HG02870 (cell line): Measurements from ENCODE around the gene AMDHD2.
A peak's percentile ranks its signal among the peaks of the same experiment; 100 is the strongest.

Experiments used
- ATAC-seq: cut with Tn5 transposase; IDR thresholded peaks from one replicate; pipeline ENCODE4 v1.9.1; 2021; ENCODE audit warnings: mild to moderate bottlenecking, moderate library complexity; ENCODE audit not compliant: unreplicated experiment

Gene AMDHD2

DNA sequence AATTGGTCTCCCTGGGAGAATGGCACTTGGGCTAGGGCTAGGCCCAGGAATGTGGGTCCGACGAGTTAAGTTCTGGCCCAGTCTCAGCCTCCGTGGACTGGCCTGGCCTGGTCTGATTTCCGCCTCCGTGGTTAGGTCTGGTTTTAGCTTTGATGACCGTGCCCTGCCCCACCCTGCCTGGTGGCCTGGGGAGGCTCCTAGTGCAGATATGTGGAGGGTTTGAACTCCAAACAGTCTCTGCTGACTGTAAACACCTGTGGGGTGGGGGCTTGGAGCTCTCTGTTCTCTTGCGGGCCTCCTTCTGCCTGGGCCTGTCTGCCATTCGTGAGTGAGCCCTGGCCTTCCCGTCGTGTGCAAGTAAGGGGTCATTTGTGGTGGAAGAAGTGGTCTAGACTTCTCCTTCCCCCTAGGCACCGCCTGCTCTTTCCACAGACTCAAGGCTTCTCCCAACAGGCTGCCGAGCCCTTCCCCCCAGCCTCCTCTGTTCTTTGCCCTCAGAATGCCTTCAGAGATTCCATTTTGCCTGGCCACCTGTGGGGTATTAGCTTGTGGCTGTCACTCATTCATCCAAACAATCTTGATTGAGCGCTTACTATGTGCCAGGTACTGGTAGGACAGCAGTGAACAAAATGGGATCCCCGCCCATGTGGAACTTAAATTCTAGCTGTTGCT, 4.9 kb upstream of the AMDHD2 start:
- ATAC-seq, result no peak

DNA sequence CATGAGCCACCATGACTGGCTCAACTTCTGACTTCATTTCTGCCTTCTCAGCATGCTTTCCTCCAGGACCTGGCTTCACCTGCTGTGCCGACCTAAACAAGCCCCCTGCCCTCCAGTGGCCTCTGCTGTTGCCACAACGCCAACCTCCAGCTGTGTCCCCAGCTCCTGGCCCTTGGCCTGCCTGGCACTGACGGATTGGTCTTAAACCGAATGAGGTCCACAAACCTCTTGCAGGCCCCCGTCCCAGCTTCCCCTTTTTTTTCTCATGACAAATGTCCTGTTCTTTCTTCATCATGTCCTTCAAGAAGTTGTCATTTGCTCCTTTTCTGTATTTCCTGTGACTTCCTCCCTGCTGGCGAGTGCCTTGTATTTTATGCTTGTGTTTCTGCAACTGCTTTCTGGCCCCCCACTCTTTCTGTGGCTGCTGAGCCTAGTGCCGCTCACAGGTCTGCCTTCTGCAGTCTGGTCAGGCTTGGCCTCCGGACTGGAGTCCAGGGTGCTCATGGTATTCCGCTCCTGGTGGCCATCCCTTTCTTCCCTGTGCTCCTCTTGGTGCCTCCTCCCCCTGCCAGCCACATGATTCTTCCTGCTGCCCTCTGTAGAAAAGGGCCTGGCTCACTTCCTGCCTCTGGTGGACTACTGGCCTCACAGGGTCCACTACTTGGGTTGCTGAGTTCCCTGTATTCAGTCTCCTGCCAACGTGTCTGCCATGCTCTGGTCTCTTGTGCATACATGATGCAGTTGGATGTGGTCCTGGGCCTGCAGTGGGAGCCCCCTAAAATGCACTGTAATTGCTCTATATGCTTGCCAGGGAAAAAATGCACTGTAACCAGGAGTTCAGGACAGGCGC, 3.6 kb upstream of the AMDHD2 start:
- ATAC-seq, result no peak

DNA sequence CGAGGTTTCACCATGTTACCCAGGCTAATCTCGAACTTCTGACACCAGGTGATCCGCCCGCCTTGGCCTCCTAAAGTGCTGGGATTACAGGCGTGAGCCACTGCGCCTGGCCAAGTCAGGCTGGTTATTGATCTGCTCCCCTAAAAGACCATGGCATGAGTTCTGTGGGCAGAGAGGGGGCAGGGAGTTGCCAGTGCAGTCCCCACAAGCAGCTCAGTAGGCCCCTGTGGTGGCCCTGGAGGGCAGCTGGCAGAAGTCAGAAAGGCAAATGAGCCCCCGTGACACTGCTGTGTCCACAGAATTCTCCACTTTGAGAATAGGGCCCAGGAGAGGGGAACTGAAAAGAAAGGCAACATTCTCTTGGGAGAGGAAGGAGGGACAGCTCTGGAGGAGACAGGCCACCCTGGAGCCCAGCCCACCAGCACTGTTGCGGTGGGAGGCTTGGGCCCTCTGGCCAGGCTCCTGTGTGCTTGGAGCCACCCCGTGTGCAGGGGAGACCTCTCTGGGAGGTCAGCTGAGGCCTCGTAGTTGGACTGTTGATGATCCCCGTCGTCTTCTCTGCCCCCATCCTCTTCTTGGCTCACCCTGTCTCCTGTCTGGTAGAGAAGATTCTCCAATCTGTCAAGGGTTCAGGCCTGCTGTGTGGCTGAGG, 2.1 kb upstream of the AMDHD2 start:
- ATAC-seq, result no peak

DNA sequence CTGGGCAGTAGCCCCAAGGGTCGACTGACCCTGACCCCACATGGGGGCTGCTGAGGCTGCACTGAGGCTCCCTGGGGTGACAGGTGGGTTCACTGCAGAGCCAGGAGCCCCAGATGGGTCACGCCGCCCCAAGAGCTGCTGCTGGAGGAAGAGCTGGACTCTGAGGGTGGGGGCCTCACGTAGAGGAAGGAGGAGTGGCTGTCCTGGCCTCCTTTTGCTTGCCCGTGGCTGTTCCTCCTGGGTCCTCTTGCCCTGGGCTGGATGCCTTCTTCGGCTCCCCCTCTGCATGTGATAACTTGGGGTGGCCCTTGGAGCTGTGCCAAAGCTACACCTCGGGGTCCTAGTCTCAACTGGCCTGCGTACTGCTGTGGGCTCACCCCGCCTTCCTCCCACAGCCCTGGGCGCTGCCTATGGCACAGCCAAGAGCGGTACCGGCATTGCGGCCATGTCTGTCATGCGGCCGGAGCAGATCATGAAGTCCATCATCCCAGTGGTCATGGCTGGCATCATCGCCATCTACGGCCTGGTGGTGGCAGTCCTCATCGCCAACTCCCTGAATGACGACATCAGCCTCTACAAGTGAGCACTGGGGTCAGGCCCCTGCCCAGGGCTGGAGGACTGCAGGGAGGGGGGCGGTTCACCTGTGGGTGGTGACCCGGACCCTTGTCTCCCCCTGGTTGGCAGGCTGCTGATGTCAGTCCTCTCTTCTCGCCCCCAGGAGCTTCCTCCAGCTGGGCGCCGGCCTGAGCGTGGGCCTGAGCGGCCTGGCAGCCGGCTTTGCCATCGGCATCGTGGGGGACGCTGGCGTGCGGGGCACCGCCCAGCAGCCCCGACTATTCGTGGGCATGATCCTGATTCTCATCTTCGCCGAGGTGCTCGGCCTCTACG, 1.1 kb upstream of the AMDHD2 start:
- no peak for ATAC-seq

DNA sequence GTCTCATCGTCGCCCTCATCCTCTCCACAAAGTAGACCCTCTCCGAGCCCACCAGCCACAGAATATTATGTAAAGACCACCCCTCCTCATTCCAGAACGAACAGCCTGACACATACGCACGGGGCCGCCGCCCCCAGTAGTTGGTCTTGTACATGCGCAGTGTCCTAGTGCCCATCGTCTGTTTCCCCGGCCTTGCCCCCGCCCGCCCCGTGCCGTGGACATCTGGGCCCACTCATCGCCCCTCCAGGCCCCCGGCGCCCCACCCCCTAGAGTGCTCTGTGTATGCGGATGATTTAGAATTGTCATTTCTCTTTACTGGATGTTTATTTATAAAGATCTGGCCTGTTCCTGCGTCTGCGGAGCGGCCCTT, 475 bp upstream of the AMDHD2 start:
- ATAC-seq, result no peak

DNA sequence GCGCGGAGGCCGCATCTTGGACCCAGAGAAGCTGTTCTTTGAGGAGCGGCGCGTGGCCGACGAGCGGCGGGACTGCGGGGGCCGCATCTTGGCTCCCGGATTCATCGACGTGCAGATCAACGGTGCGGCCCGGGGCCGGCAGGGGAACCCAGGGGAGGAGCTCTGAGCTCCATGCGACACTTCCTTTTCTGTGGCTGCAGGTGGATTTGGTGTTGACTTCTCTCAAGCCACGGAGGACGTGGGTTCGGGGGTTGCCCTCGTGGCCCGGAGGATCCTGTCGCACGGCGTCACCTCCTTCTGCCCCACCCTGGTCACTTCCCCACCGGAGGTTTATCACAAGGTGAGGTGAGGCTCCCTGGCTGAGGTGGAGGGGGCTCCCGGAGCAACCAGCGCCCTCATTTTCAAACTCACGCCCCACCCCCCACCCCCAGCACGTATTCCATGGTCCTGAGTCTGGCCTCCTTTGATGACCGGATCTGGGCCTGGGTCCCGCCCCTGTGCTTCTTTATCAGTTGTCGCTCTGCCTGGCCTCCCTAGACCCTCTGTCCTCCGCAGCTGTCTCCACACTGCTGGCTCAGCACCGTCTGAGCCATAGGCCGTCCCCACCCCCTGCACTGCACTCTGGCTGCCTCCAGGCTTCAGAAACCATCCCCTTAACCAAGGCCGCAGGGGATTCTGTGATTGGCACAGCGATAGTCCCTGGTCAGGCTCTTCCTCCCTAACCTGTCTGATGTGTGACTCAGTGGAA, 787 bp downstream of the AMDHD2 start:
- ATAC-seq, result peak; percentile 27

DNA sequence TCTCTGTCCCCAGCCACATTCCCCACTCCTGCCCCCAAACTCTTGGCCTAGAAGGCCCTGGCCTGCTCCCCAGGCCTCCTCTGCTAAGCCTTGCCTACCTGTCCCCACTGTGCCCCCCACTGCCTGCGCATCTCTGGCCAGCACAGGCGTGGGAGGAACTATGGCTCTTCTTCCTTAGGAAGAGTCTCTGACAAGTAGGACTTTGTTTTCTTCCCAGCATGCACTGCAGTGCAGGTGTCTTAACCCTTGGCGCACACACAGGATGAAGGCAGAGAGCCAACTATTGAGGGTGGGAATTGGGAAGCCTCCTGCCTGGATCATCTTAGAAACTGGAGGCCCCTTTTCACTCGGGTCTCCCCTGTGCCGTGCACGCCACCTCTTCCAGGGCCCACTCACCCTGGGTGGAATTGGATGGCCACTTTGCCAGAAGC, 3.6 kb downstream of the AMDHD2 start:
- no peak for ATAC-seq

DNA sequence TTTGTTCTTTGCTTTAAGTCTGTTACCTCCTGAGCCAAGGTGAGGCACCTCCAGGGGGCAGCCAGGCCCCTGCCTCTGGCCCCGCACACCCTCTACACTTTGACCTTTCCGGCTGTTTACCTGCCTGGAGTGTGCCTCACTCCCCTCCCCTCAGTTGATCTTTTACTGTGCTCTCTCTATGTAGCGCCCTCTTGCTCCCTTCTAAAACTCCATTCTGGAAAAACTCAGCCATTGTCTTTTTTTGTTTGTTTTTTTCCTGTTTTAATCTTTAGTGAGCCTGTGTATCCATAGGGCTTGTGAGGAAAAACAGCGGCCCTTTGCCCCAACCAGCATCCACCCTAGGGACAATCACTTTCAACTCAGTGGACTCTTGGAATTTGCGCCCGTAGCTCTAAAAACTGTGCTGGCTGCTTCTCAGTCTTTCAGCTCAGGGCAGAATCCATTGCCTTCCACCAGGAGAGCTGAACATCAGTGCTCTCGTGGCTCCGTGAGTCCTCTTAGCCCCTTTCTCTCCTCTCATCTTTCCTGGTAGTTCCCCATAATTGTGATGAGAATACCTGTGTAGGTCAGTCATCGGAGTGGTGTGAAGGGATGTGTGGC, 4.3 kb downstream of the AMDHD2 start:
- ATAC-seq, result no peak

DNA sequence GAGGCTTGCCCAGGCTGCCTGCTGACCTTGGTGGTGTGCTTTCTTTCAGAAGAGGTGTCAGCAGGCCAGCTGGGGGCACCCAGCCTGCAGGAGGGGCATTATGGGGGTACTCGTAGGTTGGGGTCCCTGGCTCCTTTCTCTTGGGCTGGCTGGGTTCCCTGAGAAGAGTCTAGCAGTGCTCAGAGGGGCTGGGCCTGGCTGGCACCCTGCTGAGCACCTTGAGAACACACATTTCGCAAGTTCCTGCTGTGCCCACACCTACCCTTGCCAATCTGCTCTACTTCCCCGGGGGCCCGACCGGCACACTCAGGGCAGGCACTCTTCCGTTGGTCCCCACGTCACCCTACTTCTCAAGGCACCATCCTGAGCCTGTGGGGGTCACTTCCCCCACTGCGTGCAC, 6.0 kb downstream of the AMDHD2 start:
- no peak for ATAC-seq

DNA sequence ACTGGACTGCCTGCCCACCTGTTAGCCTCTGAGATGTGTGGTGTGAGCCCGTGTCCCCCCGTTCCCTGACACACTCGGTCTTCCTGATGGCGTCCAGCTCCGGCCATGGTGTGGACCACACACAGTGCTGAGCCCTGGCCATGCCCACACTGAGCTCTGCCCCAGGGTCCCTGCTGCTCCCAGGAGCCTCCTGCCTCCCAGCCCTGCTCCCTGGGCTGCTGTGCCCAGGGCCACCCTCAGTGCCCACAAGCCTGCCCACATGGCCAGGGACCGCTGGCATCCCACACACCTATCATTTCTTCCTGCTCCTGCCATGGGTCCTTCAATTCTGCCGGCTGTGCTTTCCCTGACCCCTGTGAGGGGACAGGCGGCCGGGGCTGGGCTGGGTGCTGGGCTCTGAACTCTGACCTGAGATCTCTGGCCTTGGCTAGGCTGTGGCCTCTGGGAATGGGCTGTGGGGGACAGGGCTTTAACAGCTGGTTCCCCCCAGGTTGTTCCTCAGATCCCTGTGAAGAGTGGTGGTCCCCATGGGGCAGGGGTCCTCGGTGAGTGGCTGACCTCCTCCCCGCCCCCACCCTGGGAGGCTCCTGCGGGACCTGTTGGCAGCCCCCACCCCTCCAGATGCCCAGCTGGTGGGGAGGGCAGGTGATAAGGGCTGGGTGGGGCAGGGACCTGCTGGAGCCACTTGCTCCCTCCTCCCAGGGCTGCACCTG, 7.1 kb downstream of the AMDHD2 start:
- ATAC-seq, result no peak

DNA sequence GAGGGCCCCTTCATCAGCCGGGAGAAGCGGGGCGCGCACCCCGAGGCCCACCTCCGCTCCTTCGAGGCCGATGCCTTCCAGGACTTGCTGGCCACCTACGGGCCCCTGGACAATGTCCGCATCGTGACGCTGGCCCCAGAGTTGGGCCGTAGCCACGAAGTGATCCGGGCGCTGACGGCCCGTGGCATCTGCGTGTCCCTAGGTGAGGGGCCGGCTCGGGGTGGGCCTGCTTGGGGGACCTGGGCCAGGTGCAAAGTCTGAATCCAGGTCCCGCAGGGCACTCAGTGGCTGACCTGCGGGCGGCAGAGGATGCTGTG, 7.6 kb downstream of the AMDHD2 start:
- no peak for ATAC-seq

DNA sequence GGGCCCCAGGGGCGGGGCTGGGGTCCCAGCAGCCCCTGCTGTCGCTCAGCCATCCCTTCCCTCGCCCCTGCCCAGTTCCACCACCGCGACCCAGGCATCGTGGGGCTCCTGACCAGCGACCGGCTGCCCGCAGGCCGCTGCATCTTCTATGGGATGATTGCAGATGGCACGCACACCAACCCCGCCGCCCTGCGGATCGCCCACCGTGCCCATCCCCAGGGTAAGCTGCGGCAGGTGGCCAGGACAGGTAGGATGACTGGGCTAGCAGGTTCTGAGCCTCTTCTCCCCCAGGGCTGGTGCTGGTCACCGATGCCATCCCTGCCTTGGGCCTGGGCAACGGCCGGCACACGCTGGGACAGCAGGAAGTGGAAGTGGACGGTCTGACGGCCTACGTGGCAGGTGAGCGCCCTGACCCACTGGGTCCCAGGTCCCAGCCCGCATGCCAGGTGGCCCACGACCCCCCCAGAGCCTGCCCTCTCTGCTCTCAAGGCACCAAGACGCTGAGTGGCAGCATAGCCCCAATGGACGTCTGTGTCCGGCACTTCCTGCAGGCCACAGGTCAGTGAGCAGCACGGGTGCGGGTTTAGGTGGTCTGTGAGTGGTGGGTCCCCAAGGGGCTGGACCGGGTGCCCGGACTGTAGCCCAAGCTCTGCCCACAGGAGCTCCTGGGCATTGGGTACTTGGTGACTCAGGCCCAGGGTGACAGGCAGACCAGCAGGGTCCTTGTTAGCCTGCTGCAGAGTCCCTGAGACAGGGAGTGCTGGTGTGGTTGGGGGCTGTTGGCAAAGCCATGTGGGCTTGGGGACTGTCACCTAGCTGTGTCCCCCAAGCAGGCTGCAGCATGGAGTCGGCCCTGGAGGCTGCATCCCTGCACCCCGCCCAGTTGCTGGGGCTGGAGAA, 8.2 kb downstream of the AMDHD2 start:
- ATAC-seq, result no peak

DNA sequence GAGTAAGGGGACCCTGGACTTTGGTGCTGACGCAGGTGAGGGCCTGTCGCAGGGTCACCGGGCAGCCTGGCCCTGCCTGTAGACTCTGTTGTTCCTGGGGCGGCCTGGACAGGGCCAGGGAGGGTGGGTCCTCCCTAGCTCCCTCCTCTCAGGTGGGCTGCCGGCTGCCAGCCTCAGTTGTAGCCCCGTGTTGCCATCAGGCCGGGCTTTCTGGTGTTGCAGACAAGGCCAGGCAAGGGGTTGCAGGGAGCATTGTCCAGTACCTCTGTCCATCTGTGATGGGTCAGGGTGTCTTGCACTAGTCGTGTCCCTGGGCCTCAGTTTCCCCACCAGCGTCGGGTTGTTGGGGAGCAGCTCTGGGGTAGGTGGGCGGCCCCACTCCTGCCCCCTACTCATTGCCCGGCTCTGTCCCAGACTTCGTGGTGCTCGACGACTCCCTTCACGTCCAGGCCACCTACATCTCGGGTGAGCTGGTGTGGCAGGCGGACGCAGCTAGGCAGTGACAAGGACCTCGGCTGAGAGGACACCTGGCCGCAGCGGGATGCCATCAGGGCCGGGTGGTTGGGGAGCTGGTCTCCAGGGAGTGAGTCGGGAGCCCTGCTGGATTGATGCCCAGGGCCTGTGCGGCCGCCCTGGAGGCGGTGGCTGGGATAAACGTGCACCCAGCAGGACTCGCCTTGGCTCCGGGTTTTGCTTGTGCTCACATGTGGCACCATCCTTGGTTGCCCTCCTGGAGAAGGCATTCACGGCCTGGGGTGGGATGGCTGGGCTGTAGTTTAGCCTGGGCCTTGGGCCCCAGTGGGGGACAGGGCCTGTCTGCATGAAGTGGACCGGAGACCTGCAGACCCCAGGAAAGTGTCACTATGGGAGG, 9.1 kb downstream of the AMDHD2 start:
- no peak for ATAC-seq

DNA sequence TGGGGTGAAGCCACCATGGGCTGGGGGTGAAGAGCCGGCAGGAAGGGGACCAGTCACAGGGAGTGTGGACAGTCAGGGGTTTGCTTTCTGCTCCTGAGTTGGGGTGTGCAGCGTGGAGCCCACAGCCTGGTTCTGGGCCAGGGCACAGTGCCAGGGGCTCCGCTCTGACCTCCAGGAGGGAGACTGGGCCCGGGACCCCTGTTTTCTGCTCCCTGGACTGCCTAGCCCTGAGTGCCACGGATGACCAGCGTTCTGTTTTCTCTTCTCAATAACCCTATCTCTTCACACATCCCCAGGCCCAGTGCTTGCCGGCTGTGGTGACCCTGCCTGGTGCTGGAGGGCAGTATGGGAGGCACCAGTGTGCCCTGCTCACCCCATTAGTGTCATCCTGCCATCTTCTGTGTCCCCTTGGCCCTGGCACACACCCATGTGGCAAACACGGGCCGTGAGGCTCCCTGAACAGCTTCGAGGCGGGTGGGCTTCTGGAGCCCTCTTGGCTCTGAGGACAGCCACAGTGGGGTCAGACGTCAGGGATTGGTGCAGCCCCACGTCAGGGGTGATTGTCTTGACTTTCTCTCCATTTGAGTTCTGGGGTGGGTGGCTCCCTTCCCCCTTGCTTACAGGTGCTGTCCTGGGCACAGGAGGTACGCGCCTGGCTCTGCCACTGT, 9.9 kb downstream of the AMDHD2 start:
- ATAC-seq, result no peak

DNA sequence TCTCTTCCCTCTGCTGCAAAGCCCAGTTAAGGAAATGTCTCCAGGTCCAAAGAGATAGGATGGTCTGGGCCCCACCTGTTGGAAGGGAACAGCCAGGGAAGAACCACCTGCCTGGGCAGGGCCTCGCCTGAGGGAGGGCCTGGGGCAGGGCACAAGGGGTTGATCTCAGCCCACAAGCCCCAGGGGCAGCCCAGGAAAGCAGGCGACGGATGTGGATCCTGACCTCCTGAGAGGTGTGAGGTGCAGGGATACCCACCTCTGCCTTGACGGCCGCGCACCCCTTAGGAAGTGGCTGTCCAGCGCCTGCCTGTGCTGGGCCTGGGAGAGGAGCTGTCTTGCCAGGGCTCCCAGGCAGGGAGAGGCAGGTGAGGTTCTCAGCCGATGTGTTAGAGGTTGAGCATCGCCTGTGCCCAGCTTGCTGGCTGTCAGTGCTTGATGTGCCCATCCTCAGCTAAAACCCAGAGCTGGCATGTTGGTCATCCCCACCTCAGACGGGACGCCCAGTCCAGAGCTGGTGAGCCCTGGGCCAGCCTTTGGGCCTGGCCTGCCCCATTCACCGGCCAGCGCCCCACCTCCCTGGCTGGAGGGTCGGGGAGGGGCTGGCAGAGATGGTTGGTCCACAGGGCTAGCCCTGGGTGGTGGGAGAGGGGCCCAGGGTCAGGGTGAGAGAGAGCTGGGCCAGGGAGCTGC, 10.6 kb downstream of the AMDHD2 start:
- no peak for ATAC-seq

DNA sequence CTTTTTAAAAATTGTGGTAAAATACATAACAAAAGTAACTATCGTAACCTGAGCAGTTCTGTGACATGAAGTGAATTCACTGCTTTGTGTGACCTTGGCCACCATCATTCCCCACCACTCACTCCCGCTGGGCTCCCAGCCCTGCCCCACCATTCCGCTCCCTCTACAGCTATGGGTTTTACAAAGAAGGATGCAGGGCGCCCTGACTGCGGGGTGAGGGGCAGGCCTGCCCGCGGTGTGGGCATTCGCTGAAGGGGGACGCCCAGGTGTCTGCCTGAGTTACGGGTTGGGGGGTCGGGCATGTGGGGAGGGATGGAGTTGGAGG, 11.2 kb downstream of the AMDHD2 start, which contains the start of gene CEMP1:
Gene CEMP1 (minus strand): TSS at position 38 of the 325 bp plus-strand sequence. CDS start 335 bp downstream, outside the sequence.
- no peak for ATAC-seq
